Neural crest cell (in vitro differentiated cells): Measurements from ENCODE around the gene NSD1. TPM values are rescaled to one million over a fixed set of nuclear protein-coding genes. Genes with fewer than 3 reads are reported as not detected.

Experiments used
- DNase-seq: peaks from one replicate; pipeline ENCODE4 v3.0.0; 2021; ENCODE audit warnings: low read depth, mixed read lengths, low spot score
- H3K27ac Mint-ChIP-seq: one replicate; pipeline ENCODE4 v1.8.0; 2021; ENCODE audit warnings: mild to moderate bottlenecking, mixed read lengths; ENCODE audit not compliant: unreplicated experiment
- H3K27me3 Mint-ChIP-seq: 2 replicates; pipeline ENCODE4 v1.8.0; 2021; ENCODE audit warnings: low read depth, mild to moderate bottlenecking, mixed read lengths
- H3K36me3 Mint-ChIP-seq: 2 replicates; pipeline ENCODE4 v1.8.0; 2021; ENCODE audit warnings: low read depth, mild to moderate bottlenecking, mixed read lengths
- H3K4me1 Mint-ChIP-seq: 2 replicates; pipeline ENCODE4 v1.8.0; 2021; ENCODE audit warnings: mixed read lengths
- H3K4me3 Mint-ChIP-seq: one replicate; pipeline ENCODE4 v1.8.0; 2021; ENCODE audit warnings: mild to moderate bottlenecking, mixed read lengths
- H3K9me3 Mint-ChIP-seq: 2 replicates; pipeline ENCODE4 v1.8.0; 2021; ENCODE audit warnings: mixed read lengths
- total RNA-seq: library from RNA; stranded (reverse); gene quantifications from 2 replicates; pipeline ENCODE4 v1.2.1, GENCODE V29; 2021
- TF ChIP-seq, protein P1 (sequence below): fragments of 200-600 bp; sonication (generic); conservative IDR thresholded peaks from 2 replicates; pipeline ENCODE4 v1.5.0; 2021; ENCODE audit warnings: antibody characterized with exemption, mild to moderate bottlenecking

Gene NSD1
- total RNA-seq, 1 donor from 2014 or later, result 122 TPM

GRCh38 chr5:177261510-177261909 lies 127.9 kb downstream of the NSD1 start:
- Mint-ChIP-seq H3K4me3 (no peak overlapping the region), H3K9me3 (no peaks in the 10 kb centered on the region), H3K27ac (no peak overlapping the region), H3K36me3 (peaks cover 25% of the 10 kb centered on the region), H3K4me1 (no peaks in the 10 kb centered on the region), H3K27me3 (no peaks in the 10 kb centered on the region)
- no peak for DNase-seq
- TF ChIP-seq, protein P1, sequence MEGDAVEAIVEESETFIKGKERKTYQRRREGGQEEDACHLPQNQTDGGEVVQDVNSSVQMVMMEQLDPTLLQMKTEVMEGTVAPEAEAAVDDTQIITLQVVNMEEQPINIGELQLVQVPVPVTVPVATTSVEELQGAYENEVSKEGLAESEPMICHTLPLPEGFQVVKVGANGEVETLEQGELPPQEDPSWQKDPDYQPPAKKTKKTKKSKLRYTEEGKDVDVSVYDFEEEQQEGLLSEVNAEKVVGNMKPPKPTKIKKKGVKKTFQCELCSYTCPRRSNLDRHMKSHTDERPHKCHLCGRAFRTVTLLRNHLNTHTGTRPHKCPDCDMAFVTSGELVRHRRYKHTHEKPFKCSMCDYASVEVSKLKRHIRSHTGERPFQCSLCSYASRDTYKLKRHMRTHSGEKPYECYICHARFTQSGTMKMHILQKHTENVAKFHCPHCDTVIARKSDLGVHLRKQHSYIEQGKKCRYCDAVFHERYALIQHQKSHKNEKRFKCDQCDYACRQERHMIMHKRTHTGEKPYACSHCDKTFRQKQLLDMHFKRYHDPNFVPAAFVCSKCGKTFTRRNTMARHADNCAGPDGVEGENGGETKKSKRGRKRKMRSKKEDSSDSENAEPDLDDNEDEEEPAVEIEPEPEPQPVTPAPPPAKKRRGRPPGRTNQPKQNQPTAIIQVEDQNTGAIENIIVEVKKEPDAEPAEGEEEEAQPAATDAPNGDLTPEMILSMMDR, result no peak

- Mint-ChIP-seq H3K36me3 (peaks cover 22% of the 10 kb centered on the region), H3K4me3 (no peak overlapping the region)
Observed at GRCh38 chr5:177264178-177264577, 130.6 kb downstream of the NSD1 start.

DNA sequence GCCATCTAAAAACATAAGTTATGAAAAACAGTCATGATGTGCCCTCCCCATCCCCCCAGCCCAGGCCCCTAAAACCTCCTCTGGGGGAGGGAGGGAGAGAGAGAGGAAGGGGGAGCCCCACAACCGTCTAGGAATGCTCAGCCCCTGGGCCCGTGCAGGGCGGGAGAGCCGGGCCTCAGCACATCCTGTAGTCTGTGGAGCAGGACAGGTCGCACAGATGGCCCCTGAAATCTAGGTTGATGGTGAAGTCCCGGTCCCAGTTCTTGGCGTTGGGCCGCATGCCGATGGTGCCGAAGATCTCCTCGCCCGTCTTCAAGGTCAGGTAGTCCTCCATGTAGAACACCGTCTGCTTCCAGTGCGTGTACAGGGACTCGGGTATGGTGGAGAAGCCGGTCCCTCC lies 131.8 kb downstream of the NSD1 start:
- DNase-seq, result no peak
- no peak overlapping the region for H3K27ac Mint-ChIP-seq
- no peaks in the 10 kb centered on the region for H3K27me3 Mint-ChIP-seq
- H3K4me1 Mint-ChIP-seq, result no peaks in the 10 kb centered on the region
- H3K9me3 Mint-ChIP-seq, result no peaks in the 10 kb centered on the region
- no peak overlapping the region for H3K4me3 Mint-ChIP-seq
- H3K36me3 Mint-ChIP-seq, result peaks cover 24% of the 10 kb centered on the region
- TF ChIP-seq, protein P1, result no peak

More at GRCh38 chr5:177264178-177264577, 130.6 kb downstream of the NSD1 start:
- TF ChIP-seq, protein P1, result no peak
- H3K4me1 Mint-ChIP-seq, result no peaks in the 10 kb centered on the region
- no peaks in the 10 kb centered on the region for H3K27me3 Mint-ChIP-seq
- no peak overlapping the region for H3K27ac Mint-ChIP-seq
- no peaks in the 10 kb centered on the region for H3K9me3 Mint-ChIP-seq
- no peak for DNase-seq

DNA sequence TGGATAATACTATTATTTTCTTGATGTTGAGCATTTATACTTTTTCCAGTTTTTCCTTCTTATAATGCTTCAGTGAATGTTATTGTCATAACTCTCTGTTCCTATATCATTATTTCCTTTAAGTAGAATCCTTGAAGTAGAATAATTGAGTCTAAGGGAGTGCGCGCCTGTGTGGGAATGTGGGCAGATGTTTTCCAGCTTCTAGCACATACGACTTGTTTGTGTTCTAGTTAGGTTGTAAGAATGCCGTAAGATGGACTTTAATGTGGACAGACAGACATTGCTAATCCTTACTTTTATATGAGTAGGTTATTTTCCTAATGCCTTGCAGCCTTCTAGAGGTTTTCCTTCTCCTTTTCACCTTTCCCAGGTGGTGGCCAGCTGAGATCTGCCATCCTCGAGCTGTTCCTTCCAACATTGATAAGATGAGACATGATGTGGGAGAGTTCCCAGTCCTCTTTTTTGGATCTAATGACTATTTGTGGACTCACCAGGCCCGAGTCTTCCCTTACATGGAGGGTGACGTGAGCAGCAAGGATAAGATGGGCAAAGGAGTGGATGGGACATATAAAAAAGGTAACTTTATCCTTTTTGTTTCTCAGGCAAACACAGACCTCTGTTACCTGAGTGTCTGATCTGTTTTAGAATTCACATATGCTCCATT lies 135.8 kb downstream of the NSD1 start:
- no peaks in the 10 kb centered on the region for H3K4me1 Mint-ChIP-seq
- H3K9me3 Mint-ChIP-seq, result no peaks in the 10 kb centered on the region
- TF ChIP-seq, protein P1, result no peak
- H3K27ac Mint-ChIP-seq, result no peak overlapping the region
- H3K4me3 Mint-ChIP-seq, result no peak overlapping the region
- H3K27me3 Mint-ChIP-seq, result no peaks in the 10 kb centered on the region
- H3K36me3 Mint-ChIP-seq, result peaks cover 20% of the 10 kb centered on the region
- no peak for DNase-seq

DNA sequence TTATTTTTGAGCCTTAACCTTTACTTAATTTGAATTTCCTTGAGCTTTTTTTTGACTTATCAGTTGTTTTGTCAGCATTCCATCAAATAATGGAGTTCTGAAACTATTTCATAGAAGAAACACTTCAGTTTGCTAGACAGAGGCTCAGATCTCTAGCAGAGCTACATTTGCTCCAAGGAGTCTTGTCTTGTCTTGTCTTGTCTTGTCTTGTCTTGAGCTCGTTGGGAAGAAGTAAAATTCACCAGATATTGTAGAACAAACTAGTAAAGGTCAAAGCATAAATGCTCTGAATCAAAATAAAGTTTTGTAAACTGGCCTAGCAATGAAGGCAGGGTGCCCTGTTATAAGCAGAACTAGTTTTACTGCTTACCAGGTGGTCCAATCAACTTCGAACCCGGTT lies 136.4 kb downstream of the NSD1 start:
- Mint-ChIP-seq H3K36me3 (peaks cover 15% of the 10 kb centered on the region), H3K4me3 (no peak overlapping the region), H3K9me3 (no peaks in the 10 kb centered on the region), H3K27me3 (no peaks in the 10 kb centered on the region), H3K27ac (no peak overlapping the region), H3K4me1 (no peaks in the 10 kb centered on the region)
- DNase-seq, result no peak
- TF ChIP-seq, protein P1, result no peak
